CD4-positive, alpha-beta memory T cell (primary cell): ENCODE data around the gene STAP2. TPM values are rescaled to one million over a fixed set of nuclear protein-coding genes. Genes with fewer than 3 reads are reported as not detected.
A peak's percentile ranks its signal among the peaks of the same experiment; 100 is the strongest.

Experiments
- CTCF ChIA-PET: fragments of 350-600 bp; sonication (Branson Sonifier 250); formaldehyde crosslinking; loops from one replicate; lab custom pipeline; 2021; ENCODE audit warnings: inconsistent platforms; ENCODE audit not compliant: partially characterized antibody; lab: Charles Lee
- POLR2A ChIA-PET: fragments of 350-600 bp; sonication (Branson Sonifier 250); formaldehyde crosslinking; loops from one replicate; lab custom pipeline; 2021; ENCODE audit not compliant: partially characterized antibody; lab: Charles Lee
- DNase-seq, 5 donors: peaks; one replicate each; pipeline versions ENCODE4 v3.0.0 to v3.0.0-alpha.2; 2020 to 2022; ENCODE audit warnings: mixed read lengths in 1 of 5
- H3K27ac ChIP-seq: one replicate; pipeline ENCODE4 v1.7.0; 2013; ENCODE audit warnings: low read depth, low read length
- H3K27me3 ChIP-seq: 2 replicates; pipeline ENCODE4 v1.7.0; 2013; ENCODE audit warnings: mild to moderate bottlenecking, low read length, moderate library complexity; ENCODE audit not compliant: insufficient read depth
- H3K36me3 ChIP-seq: 2 replicates; pipeline ENCODE4 v1.7.0; 2013; ENCODE audit warnings: mild to moderate bottlenecking, low read length, moderate library complexity; ENCODE audit not compliant: insufficient read depth
- H3K4me1 ChIP-seq: 2 replicates; pipeline ENCODE4 v1.7.0; 2013; ENCODE audit warnings: mild to moderate bottlenecking, low read length, moderate library complexity; ENCODE audit not compliant: insufficient read depth
- H3K4me3 ChIP-seq, 2 donors: one replicate each; pipeline ENCODE4 v1.7.0; 2013; ENCODE audit warnings: low read length in 2 of 2, mild to moderate bottlenecking in 1 of 2
- H3K9me3 ChIP-seq, 2 donors: one replicate each; pipeline ENCODE4 v1.7.0; 2013; ENCODE audit warnings: low read length in 2 of 2, control low read depth in 1 of 2; ENCODE audit not compliant: control insufficient read depth in 1 of 2
- H3K27ac Mint-ChIP-seq, 7 donors: one replicate each; pipeline ENCODE4 v1.8.0; 2020 to 2021; ENCODE audit warnings: mixed read lengths in 7 of 7, mild to moderate bottlenecking in 6 of 7, inconsistent platforms in 3 of 7, moderate library complexity in 3 of 7
- H3K27me3 Mint-ChIP-seq, 2 donors: one replicate each; pipeline ENCODE4 v1.8.0; 2020 to 2021; ENCODE audit warnings: mixed read lengths in 2 of 2
- H3K36me3 Mint-ChIP-seq, 2 donors: one replicate each; pipeline ENCODE4 v1.8.0; 2020 to 2021; ENCODE audit warnings: mixed read lengths in 2 of 2, inconsistent platforms in 1 of 2, mild to moderate bottlenecking in 1 of 2
- H3K4me1 Mint-ChIP-seq, 4 donors: one replicate each; pipeline ENCODE4 v1.8.0; 2020 to 2021; ENCODE audit warnings: mixed read lengths in 4 of 4, mild to moderate bottlenecking in 1 of 4
- H3K4me3 Mint-ChIP-seq, 8 donors: one replicate each; pipeline ENCODE4 v1.8.0; 2020 to 2021; ENCODE audit warnings: mixed read lengths in 8 of 8, mild to moderate bottlenecking in 7 of 8, moderate library complexity in 6 of 8, inconsistent platforms in 3 of 8
- H3K9me3 Mint-ChIP-seq, 8 donors: one replicate each; pipeline ENCODE4 v1.8.0; 2020 to 2021; ENCODE audit warnings: mixed read lengths in 8 of 8, mild to moderate bottlenecking in 5 of 8, inconsistent platforms in 3 of 8, moderate library complexity in 1 of 8
- intact Hi-C: fragments of 100-400 bp; cut with micrococcal nuclease; formaldehyde crosslinking; loops from one replicate; pipeline ENCODE4 v1.15.1; 2023
- polyA plus RNA-seq, 2 donors: library from polyadenylated mRNA; unstranded; fragments of 300-500 nt; fragmentation: Illumina TruSeq; gene quantifications; one replicate each; pipeline ENCODE4 v1.2.3, GENCODE V29; 2021
- total RNA-seq, 2 experiments: library from RNA; stranded (reverse); gene quantifications; one replicate each; pipeline ENCODE4 v1.2.3, GENCODE V29; 2021

STAP2 gene
- total and polyA plus RNA-seq, 4 experiments from 2014 or later, result 0.86 to 2.6 (median 2.3) TPM

- intact Hi-C loops, result no loop called here
- Mint-ChIP-seq H3K4me3 (no peak overlapping the region), H3K4me1 (peaks cover 11 to 34% (median 22%) of the 10 kb centered on the region in 4 donors), H3K27me3 (no peaks in the 10 kb centered on the region), H3K9me3 (no peaks in the 10 kb centered on the region), H3K36me3 (peaks cover 3 to 33% of the 10 kb centered on the region in 2 donors), H3K27ac (peak overlapping the region in 1 of 7 donors; percentile 72)
- Histone ChIP-seq H3K36me3 (peaks cover 21% of the 10 kb centered on the region), H3K4me1 (peaks cover 32% of the 10 kb centered on the region), H3K27me3 (no peaks in the 10 kb centered on the region), H3K4me3 (no peak overlapping the region), H3K27ac (no peak overlapping the region), H3K9me3 (no peaks in the 10 kb centered on the region)
- ChIA-PET POLR2A (interaction anchor here (0.9 to 5.2 kb wide), 6 partner anchors 10 to 119 kb away, joined by 3 to 42 read pairs (median 4); partner anchors contain the start of genes CHAF1A, MPND, SH3GL1 and YJU2), CTCF (interaction anchor here (0.8 to 2.6 kb wide), 4 partner anchors 9 to 156 kb away, joined by 3 to 18 read pairs (median 4); partner anchors contain the start of gene CHAF1A)
- no peak for DNase-seq
Observed at GRCh38 chr19:4365791-4366665, 27.4 kb upstream of the STAP2 start.

DNA sequence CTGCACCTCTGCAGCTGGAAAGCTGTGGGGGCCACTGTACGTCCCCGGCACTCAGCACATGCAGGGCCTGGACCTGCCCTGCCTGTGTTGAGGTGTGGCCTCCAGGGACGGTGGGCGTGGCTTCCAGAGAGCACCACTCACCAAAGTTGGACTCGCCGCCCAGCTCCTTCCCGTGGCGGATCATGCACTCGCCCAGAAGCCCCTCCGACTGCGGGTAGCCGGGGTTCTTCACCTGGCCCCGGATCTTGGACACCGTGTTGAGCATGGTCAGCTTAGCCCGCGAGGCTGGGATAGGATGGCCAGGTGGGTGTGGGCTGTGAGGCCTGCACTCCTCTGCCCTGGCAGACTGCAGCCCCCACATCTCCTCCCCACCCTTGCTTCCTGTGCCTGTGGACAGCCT, 26.7 kb upstream of the STAP2 start:
- H3K9me3 Mint-ChIP-seq, result no peaks in the 10 kb centered on the region
- Histone ChIP-seq H3K36me3 (peaks cover 28% of the 10 kb centered on the region), H3K9me3 (no peaks in the 10 kb centered on the region), H3K4me1 (peaks cover 26% of the 10 kb centered on the region), H3K4me3 (no peak overlapping the region), H3K27ac (no peak overlapping the region), H3K27me3 (no peaks in the 10 kb centered on the region)
- intact Hi-C loops, result no loop called here
- H3K27ac Mint-ChIP-seq, result peak overlapping the region in 1 of 7 donors; percentile 18
- POLR2A ChIA-PET, result interaction anchor here (1.4 to 5.2 kb wide), 3 partner anchors 13 to 37 kb away, joined by 4 to 42 read pairs (median 4); partner anchors contain the start of genes CHAF1A and MPND
- H3K27me3 Mint-ChIP-seq, result no peaks in the 10 kb centered on the region
- no peak overlapping the region for H3K4me3 Mint-ChIP-seq
- peaks cover 7 to 28% (median 15%) of the 10 kb centered on the region in 4 donors for H3K4me1 Mint-ChIP-seq
- DNase-seq, result no peak
- H3K36me3 Mint-ChIP-seq, result peaks cover 6 to 38% of the 10 kb centered on the region in 2 donors
- CTCF ChIA-PET, result interaction anchor here (0.8 to 2.6 kb wide), 5 partner anchors 10 to 156 kb away, joined by 3 to 18 read pairs (median 4); partner anchors contain the start of genes CHAF1A and SH3GL1

- no peaks in the 10 kb centered on the region for H3K9me3 Mint-ChIP-seq
- Histone ChIP-seq H3K27me3 (no peaks in the 10 kb centered on the region), H3K4me1 (peaks cover 11% of the 10 kb centered on the region), H3K4me3 (no peak overlapping the region), H3K9me3 (no peaks in the 10 kb centered on the region), H3K36me3 (peaks cover 37% of the 10 kb centered on the region), H3K27ac (no peak overlapping the region)
- DNase-seq, result no peak
- H3K4me3 Mint-ChIP-seq, result no peak overlapping the region
- ChIA-PET CTCF (interaction anchor here (1.0 kb wide), 1 partner anchor 11 kb away, joined by 8 read pairs; no protein-coding TSS in a partner anchor), POLR2A (interaction anchor here (0.8 to 1.9 kb wide), 3 partner anchors 20 to 37 kb away, joined by 3 to 7 read pairs (median 4); partner anchors contain the start of genes MPND and SH3GL1)
- H3K4me1 Mint-ChIP-seq, result peaks cover 3 to 14% (median 4%) of the 10 kb centered on the region in 4 donors
- no peaks in the 10 kb centered on the region for H3K27me3 Mint-ChIP-seq
- peaks cover 7 to 35% of the 10 kb centered on the region in 2 donors for H3K36me3 Mint-ChIP-seq
- no peak overlapping the region for H3K27ac Mint-ChIP-seq
- intact Hi-C loops, result no loop called here
Observed at GRCh38 chr19:4363571-4364304, 25.1 kb upstream of the STAP2 start.

DNA sequence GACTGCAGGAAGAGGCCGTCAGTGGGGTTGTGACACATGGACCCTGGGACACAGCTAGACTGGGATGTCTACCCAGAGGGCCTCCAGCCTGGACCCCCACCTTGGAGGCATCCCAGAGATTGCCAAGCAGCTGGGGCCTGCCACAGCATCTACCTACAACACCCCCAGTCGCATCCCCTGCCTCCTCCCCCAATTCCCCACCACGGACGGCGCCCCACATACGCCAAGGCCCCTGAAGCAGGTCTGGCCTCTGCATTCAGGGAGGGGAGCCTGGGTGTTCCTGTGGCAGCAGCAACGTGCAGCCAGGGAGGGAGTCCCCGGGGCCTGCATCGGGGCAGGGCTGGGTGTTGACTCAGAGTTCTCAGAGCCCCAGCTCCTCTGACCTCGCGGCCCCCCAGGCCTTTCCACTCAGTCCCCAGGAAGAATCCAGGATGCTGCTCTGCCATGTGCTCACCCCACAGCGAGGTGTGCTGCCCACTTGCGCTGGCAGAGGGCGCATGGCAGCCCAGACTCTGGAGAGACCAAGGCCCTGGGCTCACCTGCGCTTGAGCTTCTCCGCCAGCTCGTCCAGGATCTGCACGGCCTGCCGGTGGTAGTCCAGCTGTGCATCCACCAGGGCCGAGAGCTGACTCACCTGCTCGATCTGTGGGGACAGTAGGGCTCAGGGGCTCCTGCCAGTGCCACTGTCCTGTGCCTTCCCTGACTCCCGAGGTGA, 24.4 kb upstream of the STAP2 start:
- Mint-ChIP-seq H3K9me3 (no peaks in the 10 kb centered on the region), H3K27me3 (no peaks in the 10 kb centered on the region), H3K4me1 (peaks cover 0 to 8% (median 3%) of the 10 kb centered on the region in 4 donors), H3K36me3 (peaks cover 7 to 32% of the 10 kb centered on the region in 2 donors), H3K4me3 (no peak overlapping the region), H3K27ac (no peak overlapping the region)
- intact Hi-C loops, result no loop called here
- Histone ChIP-seq H3K27me3 (no peaks in the 10 kb centered on the region), H3K9me3 (no peaks in the 10 kb centered on the region), H3K4me1 (peaks cover 4% of the 10 kb centered on the region), H3K27ac (no peak overlapping the region), H3K4me3 (no peak overlapping the region), H3K36me3 (peaks cover 37% of the 10 kb centered on the region)
- CTCF ChIA-PET, result interaction anchor here (1.0 to 1.7 kb wide), 2 partner anchors 10 kb away, joined by 8 to 9 read pairs; no protein-coding TSS in a partner anchor
- POLR2A ChIA-PET, result interaction anchor here (0.8 to 1.9 kb wide), 3 partner anchors 19 to 37 kb away, joined by 3 to 7 read pairs (median 4); partner anchors contain the start of genes MPND and SH3GL1
- no peak for DNase-seq

DNA sequence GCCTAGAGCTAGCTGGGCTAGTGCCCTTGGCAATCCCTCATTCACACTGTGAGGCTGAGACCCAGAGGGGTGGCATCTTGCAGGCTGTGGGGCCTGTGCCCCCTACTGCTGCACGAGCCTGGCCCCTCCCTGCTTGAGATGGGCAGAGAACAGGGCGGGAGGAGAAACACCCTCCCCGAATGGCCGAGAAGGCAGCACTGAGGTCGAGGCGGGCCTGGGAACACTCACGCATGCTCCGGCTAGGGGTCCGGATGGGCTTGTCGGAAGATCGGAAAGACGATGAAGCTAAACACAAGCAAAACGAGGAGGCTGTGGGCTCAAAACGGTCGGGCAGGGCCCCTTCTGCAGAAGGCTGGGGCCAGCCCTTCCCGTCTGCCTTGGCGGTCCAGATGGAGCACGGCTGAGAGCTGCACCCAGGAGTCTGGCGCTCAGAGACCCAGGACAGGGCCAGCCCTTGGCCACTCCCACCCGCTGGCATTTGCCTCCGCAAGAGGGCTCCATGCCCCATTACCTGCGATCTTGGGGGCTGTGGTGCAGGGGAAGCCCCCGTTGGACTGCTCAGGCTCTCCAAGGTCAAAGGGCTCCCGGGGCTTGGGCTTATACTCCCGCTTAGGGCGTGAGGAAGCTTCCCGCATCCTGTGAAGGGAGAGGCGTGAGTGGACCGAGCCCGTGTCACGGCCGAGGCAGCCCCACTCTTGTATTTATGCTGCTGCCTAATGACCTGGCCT, 23.6 kb upstream of the STAP2 start:
- H3K27me3 ChIP-seq, result no peaks in the 10 kb centered on the region
- Mint-ChIP-seq H3K27me3 (no peaks in the 10 kb centered on the region), H3K4me1 (peaks cover 0 to 1% (median under 1%) of the 10 kb centered on the region in 4 donors), H3K36me3 (peaks cover 7 to 32% of the 10 kb centered on the region in 2 donors), H3K27ac (no peak overlapping the region), H3K9me3 (no peaks in the 10 kb centered on the region), H3K4me3 (no peak overlapping the region)
- ChIA-PET CTCF (interaction anchor here (1.7 kb wide), 1 partner anchor 9 kb away, joined by 9 read pairs; no protein-coding TSS in a partner anchor), POLR2A (interaction anchor here (0.5 to 1.9 kb wide), 3 partner anchors 19 to 481 kb away, joined by 4 to 7 read pairs (median 4); partner anchors contain the start of genes MPND and SH3GL1)
- no peaks in the 10 kb centered on the region for H3K9me3 ChIP-seq
- H3K27ac ChIP-seq, result no peak overlapping the region
- H3K4me1 ChIP-seq, result no peaks in the 10 kb centered on the region
- H3K4me3 ChIP-seq, result no peak overlapping the region
- intact Hi-C loops, result no loop called here
- DNase-seq, result no peak
- H3K36me3 ChIP-seq, result peaks cover 37% of the 10 kb centered on the region
